ENCODE data around the gene RELCH. TPM values are rescaled to one million over a fixed set of nuclear protein-coding genes. Genes with fewer than 3 reads are reported as not detected.

The RELCH gene
- total and polyA plus RNA-seq, 10 of the 15 experiments (the other 5 are each of a cell fraction or from before 2014, with no cell fraction given) = 3.1 to 23.6 (median 14.5) TPM

- TF ChIP-seq FOS (IDR thresholded peaks at IDR 0.05; ENCODE audit: borderline replicate concordance, extremely low read depth, insufficient read length) (no peak), GATAD2B (conservative IDR thresholded peaks at IDR 0.05; ENCODE audit: low read depth) (no peak), BMI1 (IDR thresholded peaks at IDR 0.05; ENCODE audit: borderline replicate concordance) (no peak)
Measured at GRCh38 chr18:62205824-62206223, 18.8 kb downstream of the RELCH start (continued).

- DNase-seq (ENCODE audit: low read depth, low spot score) (no peak), ATAC-seq (no peak), FAIRE-seq (no peak)
- Histone ChIP-seq H3K4me1 (ENCODE audit: control insufficient read depth, insufficient read depth, low read length) (no peaks in the 10 kb centered on the region), H3K27me3 (replicated peaks in 1 of 2; ENCODE audit: control insufficient read depth in 2 of 2, insufficient read depth in 2 of 2, low read length in 1 of 2) (no peaks in the 10 kb centered on the region), H3K79me2 (ENCODE audit: control insufficient read depth, insufficient read depth, low read length) (peaks cover 48% of the 10 kb centered on the region), H3K9ac (ENCODE audit: control insufficient read depth, insufficient read depth, low read length) (no peak overlapping the region), H3K36me3 (ENCODE audit: control insufficient read depth in 2 of 2, insufficient read depth in 2 of 2, low read length in 1 of 2) (no peaks in the 10 kb centered on the region), H3K9me3 (replicated peaks; ENCODE audit: control insufficient read depth, insufficient read depth, low read length) (peaks cover 4% of the 10 kb centered on the region; the same call in 2 of the 3 replicates), H3K4me3 (no peak overlapping the region), H3K27ac (ENCODE audit: control insufficient read depth, insufficient read depth) (no peak overlapping the region), H2AFZ (ENCODE audit: control insufficient read depth, low read depth, low read length) (no peak overlapping the region), H3K4me2 (ENCODE audit: control insufficient read depth, insufficient read depth) (no peak overlapping the region), H4K20me1 (ENCODE audit: control insufficient read depth, insufficient read depth) (no peaks in the 10 kb centered on the region)
- CTCF ChIA-PET = interaction anchor here (1.2 kb wide), 1 partner anchor 9 kb away, joined by 4 read pairs; no protein-coding TSS in a partner anchor
- WGBS (ENCODE audit: insufficient coverage, insufficient replicate concordance, low lambda C conversion rate, missing lambda C conversion rate) = 98% methylated on average over 4 of the region's 4 CpGs
- RAD21 ChIA-PET (ENCODE audit: unreplicated experiment) = no interaction called here
- BruUV-seq (replicated peaks) = no TSS peak
- in situ Hi-C loops (cut with MboI) (no loop called here), intact Hi-C loops (cut with micrococcal nuclease; ENCODE audit: unreplicated experiment) (no loop called here)
- SMC1A ChIA-PET (ENCODE audit: uncharacterized antibody, unreplicated experiment) = interaction anchor here (1.1 to 1.2 kb wide), 2 partner anchors 8 to 12 kb away, joined by 3 read pairs; no protein-coding TSS in a partner anchor
- POLR2A ChIA-PET = no interaction called here
- no peak for TF ChIP-seq TCF3 (IDR thresholded peaks at IDR 0.05; ENCODE audit: borderline replicate concordance, insufficient read depth, low read depth, low read length)
- no peak for TF ChIP-seq MLLT1 (IDR thresholded peaks at IDR 0.05)
- no peak for TF ChIP-seq EGR1 (IDR thresholded peaks at IDR 0.05; ENCODE audit: borderline replicate concordance in 1 of 2, low read depth in 2 of 2, low read length in 2 of 2)
- TF ChIP-seq ZNF592 (IDR thresholded peaks at IDR 0.05) = no peak
- TF ChIP-seq IRF5 (IDR thresholded peaks at IDR 0.05; ENCODE audit: borderline replicate concordance) = no peak
- no peak for TF ChIP-seq NBN (IDR thresholded peaks at IDR 0.05)
- no peak for TF ChIP-seq NR2C2 (IDR thresholded peaks at IDR 0.05; ENCODE audit: borderline replicate concordance, control insufficient read depth, insufficient read length, low read depth)
- TF ChIP-seq CBX3 (IDR thresholded peaks at IDR 0.05; ENCODE audit: borderline replicate concordance, low read depth) = no peak
- TF ChIP-seq NKRF (conservative IDR thresholded peaks at IDR 0.05) = no peak
- TF ChIP-seq MTA3 (IDR thresholded peaks at IDR 0.05; ENCODE audit: borderline replicate concordance, low read length) = no peak
- no peak for TF ChIP-seq GABPA (IDR thresholded peaks at IDR 0.05; ENCODE audit: low read depth)
Measured at GRCh38 chr18:62206593-62206992, 19.5 kb downstream of the RELCH start.
